ENCODE data around the gene PAK4.
A peak's percentile ranks its signal among the peaks of the same experiment; 100 is the strongest.
"Not testable (repeated sequence)": the region's sequence is repeated elsewhere in the genome, so short reads cannot be mapped to it uniquely, and the experiment has no call there.

The PAK4 gene

DNA sequence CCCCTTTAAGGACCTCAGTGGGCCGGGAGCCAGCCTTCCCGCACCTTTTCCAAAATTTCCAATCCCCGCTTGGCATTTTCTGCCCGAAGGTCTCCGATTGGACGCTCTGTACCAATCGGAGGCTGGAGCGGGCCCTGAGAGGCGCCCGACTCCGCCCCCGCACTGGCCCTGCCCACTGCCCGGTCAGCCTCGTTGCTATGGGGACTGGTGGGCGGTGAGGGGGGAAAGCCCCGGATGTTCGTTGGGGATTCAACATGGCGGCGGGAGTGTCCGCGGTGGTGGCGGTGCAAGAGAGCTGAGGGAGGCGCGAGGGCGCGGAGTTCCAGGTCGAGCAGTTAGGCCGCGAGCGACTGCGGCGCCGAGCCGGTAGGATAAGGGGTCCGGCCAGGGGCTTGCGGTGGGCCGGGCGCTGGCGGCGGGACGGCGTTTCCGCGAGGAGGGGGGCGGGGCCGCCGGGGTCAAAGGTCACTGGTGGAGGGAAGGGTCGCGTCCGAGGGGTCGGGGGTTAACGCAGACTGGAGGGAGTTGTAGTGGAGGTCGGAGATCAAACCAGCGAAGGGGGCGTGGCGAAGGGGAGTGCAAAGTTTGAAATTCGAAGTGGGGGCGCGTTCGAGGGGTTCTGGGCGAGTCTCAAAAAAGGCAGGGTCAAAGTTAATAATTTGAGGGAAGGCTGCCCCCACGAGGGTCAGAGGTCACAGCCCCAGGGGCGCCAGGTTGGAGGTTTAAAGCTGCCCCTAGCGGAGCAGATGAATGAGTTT, at the start of gene PAK4:
TSS of gene PAK4 (plus strand) at position 233 of the 758 bp plus-strand sequence. CDS start 43,768 bp downstream, outside the sequence.
- peak; percentile 93 for FAIRE-seq

DNA sequence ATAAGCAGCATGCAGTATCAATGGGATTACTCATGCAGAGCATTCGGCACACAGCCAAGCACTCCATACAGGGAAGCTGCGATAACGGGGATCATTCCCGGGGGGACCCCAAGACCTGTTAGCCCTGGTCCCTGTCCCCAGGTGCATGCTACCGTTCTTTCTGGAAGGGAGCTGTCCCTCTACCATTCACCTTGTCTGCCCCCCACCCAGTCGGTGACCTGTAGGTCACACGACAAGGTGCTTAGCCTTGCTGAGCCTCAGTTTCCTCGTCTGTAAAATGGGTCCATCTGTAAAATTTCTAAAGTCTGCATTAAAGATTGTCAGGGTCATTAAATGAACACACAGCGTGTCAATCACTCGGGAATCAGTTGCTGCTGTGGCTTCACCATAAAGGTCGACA, 48.3 kb upstream of the PAK4 start:
- FAIRE-seq, result no peak

DNA sequence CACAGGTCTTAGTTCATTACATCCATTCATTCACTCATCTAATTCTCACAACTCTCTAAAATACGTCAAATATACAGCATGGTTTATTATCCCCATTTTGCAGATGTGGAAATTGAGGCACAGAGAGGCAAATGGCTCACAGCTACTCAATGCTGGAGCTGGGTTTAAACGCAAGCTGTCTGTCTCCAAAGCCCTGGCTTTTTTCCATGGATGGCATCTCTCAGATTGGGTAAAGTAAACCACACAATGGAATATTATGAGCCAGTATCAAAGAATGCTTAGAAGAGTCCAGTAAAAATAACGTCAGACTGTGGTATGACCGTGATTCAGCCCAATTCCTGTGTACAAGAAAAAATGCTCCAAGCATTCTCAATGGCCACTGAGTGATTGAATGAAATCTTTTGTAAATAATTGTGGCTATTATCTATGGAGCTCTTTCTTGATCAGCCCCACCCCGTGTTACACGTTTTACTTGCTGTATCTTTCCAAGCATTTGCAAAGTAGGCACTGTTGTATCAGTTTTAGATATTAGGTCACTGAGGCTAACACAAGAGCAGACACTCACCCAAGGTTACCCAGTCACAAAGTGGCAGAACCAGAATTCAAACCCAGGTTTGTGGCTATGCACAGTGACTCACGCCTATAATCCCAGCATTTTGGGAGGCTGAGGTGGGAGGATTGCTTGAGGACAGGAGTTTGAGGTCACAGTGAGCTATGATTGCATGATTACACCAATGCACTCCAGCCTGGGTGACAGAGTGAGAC, 47.0 kb upstream of the PAK4 start:
- FAIRE-seq, result no peak

DNA sequence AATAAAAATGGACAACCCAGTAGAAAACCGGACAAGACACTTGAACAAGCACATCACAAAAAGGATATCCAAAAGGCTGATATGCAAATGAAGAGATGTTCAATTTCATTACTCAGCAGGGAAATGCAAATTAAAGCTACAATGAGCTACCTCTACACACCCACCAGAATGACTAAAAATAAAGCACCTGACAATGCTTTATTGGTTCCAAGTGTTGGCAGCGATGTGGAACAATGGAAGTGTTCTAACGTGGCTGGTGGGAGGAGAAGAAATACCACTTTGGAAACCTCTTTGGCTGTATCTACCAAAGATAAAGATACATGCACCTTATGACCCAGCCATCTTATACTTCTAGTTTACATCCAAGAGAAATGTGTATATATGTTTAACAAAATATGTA, 45.2 kb upstream of the PAK4 start:
- FAIRE-seq, result no peak

DNA sequence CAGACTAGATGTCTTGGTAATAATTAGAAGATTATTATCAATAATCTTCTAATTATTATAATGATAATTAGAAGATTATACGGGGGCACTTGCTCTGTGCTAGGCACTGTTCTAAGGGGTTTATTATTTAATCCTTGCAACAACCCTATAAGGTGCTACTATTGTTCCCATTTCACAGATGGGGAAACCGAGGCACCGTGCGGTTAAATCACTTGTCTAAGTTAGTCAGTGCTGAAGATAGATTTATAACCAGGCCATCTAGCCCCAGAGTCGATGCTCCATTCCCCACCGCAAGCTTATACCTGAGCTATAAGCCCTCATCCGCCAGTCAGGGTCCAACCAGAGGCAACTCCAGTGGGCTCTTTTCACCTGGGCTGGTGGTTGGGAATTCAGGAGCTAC, 43.4 kb upstream of the PAK4 start:
- no peak for FAIRE-seq

DNA sequence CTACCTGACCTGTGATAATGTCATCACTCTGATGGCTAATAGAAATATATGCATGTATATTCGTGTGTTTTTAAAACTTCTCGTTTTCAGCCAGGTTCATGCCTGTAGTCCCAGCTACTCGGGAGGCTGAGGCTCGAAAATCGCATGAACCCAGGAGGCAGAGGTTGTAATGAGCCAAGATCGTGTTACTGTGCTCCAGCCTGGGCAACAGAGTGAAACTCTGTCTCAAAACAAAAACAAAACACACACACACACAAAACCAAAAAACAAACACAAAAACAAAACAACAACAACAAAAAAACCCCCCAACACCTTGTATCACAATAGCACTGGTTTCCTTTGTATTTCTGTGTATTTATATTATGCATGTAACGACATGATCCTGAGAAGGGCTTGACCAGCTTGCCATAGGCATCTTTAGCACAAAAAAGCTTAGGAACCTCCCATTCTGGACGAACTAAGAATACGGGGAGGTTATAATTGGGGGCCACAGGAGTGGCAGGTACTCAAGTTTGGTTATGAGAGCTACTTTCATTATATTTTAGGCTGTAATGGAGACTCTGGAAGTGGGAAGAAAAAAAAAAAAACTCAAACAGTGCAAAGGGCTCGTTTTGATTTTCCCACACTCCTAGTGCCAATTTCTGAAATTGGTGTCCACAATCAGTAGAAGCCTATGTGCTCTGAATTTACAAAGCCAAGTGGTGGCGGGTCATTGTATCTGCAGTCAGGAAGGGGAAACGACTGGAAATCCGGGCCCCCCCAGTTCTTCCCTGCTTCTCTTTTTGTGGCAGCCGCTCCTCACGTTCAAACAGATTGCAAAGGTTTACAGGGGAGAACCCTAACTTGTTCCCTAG, 42.6 kb upstream of the PAK4 start:
- FAIRE-seq, result no peak

DNA sequence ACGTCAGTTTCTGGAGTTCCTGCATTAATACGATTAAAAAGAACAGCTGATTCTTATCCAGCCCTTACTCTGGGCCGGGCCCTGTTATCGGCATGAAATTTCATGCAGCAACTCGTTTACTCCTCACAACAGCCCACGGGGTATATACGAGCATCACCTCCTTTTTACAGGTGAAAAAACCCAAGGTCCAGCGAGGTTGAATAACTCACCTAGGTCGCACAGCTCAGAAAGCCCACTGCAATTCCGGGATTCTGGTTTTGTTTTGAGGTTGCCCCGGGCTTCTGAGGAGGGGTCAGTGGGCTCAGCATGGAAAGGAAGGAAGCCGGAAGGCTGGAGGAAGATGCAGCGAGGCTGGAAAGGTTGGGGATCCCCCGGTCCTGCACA, 42.0 kb upstream of the PAK4 start:
- FAIRE-seq, result no peak

DNA sequence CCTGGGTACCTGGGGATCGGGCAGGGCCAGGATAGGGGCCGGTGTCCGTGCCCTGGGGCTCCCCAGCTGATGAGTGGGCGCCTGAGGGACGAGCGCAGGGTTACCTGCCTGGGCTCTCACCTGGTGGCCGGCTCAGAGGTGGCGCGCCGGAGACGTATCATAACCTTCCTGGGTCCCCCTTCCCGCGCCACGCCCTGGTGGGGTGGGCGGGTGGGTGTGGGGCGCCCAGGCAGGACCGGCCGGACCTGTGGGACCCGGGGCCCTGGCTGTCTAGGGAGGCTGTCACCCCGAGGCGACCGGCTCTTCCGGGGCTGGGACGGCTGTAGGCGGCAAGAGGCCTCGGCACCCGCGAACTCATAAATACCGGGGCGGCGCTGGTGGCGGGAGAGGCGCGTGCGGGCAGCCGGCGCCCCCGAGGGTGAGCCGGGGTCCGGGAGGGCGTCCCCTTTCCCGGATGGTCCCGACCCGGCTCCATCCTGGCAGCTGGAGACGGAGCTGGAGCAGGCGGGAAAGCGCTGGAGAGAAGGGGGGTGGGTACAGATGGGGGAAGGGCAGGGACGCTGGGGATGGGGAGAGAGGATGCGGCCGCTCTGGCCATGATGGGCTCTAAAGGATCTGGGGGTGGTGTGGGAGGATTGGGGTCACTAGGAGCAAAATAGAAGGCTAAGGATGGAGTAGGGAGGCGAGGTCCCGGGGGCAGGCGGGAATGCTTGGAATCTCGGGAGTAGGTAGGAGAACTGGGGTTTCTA, 41.4 kb upstream of the PAK4 start, which contains the start of gene ACP7:
TSS of gene ACP7 (plus strand) at position 386 of the 749 bp plus-strand sequence. CDS start 902 bp downstream, outside the sequence.
- FAIRE-seq, result no peak

DNA sequence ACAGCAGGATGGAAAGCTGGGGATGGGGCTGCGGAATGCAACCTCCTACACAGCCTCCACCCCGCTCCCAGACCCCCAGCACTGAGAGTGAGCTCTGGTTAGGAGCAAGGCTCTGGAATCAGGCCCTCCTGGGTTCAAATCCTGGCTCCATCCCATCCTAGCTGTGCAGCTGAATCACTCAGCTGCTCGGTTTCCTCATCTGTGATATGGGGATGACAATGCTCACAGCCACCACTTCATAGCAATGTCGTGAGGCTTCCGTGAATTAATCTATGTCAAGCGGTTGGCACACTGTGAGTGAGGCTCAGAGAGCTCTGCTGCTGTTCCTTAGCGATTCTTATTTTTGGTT, 40.9 kb upstream of the PAK4 start:
- FAIRE-seq, result no peak

DNA sequence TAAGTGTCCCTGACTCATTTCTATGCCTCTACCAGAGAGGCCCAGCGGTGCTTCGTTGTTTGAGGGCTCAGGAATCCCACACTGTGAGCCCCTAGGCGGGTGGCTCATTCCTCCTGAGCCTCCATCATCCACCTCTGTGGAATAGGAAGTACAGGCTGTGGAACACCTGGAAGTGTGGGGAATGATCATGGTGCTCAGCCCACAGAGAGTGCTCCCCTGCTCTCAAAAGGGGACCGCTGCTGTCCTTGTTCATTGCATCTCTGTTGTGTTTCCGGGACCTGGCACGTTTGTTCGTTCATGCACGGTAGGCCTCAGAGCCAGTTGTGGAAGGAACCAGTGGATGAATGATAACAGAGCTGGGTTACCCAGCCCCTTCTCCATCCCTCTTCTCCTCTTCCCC, 40.2 kb upstream of the PAK4 start:
- no peak for FAIRE-seq

DNA sequence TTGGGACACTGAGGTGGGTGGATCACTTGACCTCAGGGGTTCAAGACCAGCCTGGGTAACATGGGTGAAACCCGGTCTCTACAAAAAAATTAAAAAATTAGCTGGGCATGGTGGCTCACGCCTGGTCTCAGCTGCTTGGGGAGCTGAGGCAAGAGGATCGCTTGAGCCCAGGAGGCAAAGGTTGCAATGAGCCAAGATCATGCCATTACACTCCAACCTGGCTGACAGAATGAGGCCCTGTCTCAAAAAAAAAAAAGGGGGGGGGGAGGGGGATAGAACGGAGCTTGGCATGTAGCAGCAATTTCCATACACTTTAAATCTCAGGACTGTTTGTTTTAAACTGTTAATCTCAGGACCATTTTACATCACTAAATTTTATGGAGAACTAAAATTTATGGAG, 39.2 kb upstream of the PAK4 start:
- FAIRE-seq, result no peak

DNA sequence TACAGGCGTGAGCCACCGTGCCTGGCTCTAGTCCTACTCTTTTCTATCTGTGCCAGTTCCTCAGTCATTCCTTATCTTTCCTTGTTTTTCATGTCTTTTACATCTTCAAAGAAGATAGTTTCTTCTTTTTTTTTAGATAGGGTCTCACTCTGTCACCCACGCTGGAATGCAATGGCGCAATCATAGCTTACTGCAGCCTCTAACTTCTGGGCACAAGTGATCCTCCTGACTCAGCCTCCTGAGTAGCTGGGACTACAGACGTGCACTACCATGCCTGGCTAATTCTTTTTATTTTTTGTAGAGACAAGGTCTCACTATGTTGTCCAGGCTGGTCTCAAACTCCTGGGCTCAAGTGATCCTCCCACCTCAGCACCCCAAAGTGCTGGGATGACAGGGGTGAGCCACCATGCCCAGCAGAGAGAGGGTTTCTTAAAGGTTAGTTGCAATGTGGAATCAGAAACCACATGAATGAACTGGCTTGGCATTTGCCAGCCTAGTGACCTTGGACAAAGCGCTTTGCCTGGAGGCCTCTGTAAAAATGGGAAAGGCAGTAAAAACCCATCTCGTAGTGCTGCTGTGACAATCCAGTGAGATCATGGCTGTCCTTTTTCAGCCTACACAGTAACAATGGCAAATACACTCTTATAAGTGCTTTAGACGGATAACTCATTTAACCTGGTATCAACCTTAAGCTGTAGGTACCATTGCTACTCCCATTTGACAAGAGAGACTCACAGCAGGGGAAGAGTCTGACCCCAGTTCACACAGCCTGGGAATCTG, 37.5 kb upstream of the PAK4 start:
- no peak for FAIRE-seq

DNA sequence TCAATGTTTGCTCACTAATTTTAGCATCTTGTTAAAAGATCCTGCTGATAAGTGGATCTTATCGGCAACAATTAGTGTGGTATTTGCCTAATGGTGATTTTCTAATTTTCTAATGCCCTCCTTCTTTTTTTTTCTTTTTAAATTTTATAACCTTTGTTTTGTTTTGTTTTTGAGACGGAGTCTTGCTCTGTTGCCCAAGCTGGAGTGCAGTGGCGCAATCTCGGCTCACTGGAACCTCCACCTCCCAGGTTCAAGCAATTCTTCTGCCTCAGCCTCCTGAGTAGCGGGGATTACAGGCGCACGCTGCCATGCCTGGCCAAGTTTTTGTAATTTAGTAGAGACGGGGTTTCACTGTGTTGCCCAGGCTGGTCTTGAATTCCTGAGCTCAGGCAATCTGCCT, 35.6 kb upstream of the PAK4 start:
- FAIRE-seq, result not testable (repeated sequence)

DNA sequence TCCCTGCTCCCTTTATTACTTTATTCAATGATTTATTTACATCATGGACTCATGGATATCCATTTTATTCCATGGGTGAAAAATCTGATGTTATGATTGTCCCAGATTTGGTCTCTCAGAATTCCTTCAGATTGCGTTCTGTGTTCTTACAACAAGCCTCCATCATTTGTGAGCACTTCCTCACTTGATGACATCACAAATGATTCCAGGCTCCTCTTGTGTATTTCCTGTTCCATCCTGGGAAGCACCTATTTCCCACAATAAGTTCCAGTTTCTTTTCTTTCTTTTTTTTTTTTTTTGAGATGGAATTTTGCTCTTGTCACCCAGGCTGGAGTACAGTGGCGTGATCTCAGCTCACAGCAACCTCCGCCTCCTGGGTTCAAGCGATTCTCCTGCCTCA, 34.7 kb upstream of the PAK4 start:
- no peak for FAIRE-seq

DNA sequence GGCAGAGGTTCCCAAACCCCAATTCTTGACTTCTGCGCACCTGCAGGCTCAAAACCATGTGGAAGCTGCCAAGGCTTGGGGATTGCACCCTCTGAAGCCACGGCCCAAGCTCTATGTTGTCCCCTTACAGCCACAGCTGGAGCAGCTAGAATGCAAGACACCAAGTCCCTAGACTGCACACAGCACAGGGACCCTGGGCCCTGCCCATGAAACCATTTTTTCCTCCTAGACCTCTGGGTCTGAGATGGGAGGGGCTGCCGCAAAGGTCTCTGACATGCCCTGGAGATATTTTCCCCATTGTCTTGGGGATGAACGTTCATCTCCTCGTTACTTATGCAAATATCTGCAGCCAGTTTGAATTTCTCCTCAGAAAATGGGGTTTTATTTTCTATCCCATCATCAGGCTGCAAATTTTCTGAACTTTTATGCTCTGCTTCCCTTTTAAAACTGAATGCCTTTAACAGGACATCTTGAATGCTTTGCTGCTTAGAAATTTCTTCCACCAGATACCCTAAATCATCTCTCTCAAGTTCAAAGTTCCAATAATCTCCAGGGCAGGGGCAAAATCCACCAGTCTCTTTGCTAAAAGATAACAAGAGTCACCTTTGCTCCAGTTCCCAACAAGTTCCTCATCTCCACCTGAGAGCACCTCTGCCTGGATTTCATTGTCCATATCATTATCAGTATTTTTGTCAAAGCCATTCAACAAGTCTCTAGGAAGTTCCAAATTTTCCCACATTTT, 29.6 kb upstream of the PAK4 start:
- FAIRE-seq, result not testable (repeated sequence)

DNA sequence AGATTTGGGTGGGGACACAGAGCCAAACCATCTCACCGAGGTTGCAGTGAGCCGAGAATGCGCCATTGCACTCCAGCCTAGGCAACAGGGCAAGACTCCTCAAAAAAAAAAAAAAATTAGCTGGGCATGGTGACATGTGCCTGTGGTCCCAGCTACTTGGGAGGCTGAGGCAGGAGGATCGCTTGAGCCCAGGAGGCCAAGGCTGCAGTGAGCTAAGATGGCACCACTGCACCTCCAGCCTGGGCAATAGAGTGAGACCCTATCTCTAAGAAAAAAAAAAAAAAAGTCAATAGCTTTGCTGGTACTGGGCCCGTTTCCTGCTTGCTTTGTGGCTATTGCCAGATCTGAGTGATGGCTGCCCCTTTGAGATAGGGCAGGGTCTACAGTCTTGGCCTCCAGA, 28.3 kb upstream of the PAK4 start:
- no peak for FAIRE-seq

DNA sequence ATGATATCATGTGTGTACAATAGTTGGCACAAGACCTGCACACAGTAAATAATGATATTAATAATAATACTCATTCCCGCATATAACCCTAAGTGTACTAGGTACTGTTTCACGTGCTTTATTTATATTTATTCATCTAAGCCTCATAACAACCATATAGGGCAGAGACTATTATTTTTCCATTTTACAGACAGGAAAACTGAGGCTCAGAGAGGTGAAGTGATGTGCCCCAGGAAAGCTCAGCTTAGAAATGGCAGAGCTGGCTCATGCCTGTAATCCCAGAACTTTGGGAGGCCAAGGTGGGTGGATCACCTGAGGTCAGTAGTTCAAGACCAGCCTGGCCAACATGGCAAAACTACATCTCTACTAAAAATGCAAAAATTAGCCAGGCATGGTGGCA, 27.9 kb upstream of the PAK4 start:
- no peak for FAIRE-seq

DNA sequence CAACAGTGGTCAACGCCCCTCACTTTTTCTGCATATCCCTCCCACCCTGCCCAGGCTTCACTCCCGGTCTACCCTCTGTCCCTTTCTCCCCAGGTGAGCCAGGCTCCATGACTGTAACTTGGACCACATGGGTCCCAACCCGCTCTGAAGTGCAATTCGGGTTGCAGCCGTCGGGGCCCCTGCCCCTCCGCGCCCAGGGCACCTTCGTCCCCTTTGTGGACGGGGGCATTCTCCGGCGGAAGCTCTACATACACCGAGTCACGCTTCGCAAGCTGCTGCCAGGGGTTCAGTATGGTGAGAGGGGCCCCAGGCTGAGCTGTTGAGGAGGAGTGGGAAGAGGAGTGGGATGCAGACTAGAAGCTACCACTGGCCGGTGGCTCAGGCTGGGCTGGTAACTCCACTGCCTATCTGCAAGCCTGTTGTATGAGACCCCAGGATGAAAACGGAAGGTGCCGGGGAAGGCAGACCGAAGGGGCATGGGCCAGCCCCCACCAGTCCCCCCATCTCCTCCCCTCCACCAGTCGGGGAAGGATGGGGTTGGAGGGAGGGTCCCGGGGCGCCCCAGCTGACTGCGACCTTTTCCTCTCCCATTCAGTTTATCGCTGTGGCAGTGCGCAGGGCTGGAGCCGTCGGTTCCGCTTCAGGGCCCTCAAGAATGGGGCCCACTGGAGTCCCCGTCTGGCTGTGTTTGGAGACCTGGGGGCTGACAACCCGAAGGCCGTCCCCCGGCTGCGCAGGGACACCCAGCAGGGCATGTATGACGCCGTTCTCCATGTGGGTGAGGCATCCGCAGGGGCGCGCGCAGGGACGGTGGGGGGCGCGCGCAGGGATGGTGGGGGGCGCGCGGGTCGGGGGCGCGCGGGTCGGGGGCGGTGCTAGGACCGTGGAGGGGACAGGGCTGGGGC, 27.0 kb upstream of the PAK4 start:
- no peak for FAIRE-seq

DNA sequence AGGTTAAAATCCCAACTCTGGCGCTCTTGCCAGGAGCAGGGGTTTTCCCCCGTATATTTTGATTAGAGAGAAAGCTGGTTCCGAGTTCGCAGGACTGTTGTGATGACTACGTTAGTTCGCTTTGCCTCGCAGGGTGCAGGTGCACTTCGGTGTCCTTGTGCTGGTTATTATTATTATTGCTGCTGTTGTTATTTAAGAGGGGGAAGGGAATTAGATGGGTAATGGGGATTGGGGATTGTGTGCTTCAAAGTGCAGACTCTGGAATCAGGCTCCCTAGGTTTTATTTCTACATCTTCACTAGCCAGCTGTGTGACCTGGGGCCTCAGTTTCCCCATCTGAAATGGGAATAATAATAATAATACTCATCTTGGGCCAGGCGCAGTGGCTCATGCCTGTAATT, 26.2 kb upstream of the PAK4 start:
- FAIRE-seq, result no peak
